Mesothelial cell of epicardium (in vitro differentiated cells): Measurements from ENCODE around the gene REC114. TPM values are rescaled to one million over a fixed set of nuclear protein-coding genes. Genes with fewer than 3 reads are reported as not detected.

ENCODE experiments used
- DNase-seq, 2 experiments: peaks; one replicate each; pipeline ENCODE4 v3.0.0; 2021; ENCODE audit warnings: low spot score in 2 of 2; ENCODE audit not compliant: unreplicated experiment in 2 of 2
- H3K27ac Mint-ChIP-seq: 2 replicates; pipeline ENCODE4 v1.8.0; 2021; ENCODE audit warnings: mixed read lengths
- H3K27me3 Mint-ChIP-seq: 2 replicates; pipeline ENCODE4 v1.8.0; 2021; ENCODE audit warnings: low read depth, mixed read lengths
- H3K36me3 Mint-ChIP-seq: 2 replicates; pipeline ENCODE4 v1.8.0; 2021; ENCODE audit warnings: mixed read lengths
- H3K4me1 Mint-ChIP-seq: 2 replicates; pipeline ENCODE4 v1.8.0; 2021; ENCODE audit warnings: mixed read lengths
- H3K4me3 Mint-ChIP-seq: 2 replicates; pipeline ENCODE4 v1.8.0; 2021; ENCODE audit warnings: mild to moderate bottlenecking, moderate library complexity, mixed read lengths
- H3K9me3 Mint-ChIP-seq: 2 replicates; pipeline ENCODE4 v1.8.0; 2021; ENCODE audit warnings: mixed read lengths
- CTCF ChIP-seq: fragments of 200-600 bp; sonication (generic); IDR thresholded peaks from one replicate; pipeline ENCODE4 v1.5.0; 2021; ENCODE audit warnings: antibody characterized with exemption; ENCODE audit not compliant: unreplicated experiment
- total RNA-seq: library from RNA; stranded (reverse); gene quantifications from 3 replicates; pipeline ENCODE4 v1.2.1, GENCODE V29; 2021

Gene REC114
- total RNA-seq, 1 donor from 2014 or later: not detected

- no peaks in the 10 kb centered on the region for H3K27me3 Mint-ChIP-seq
- H3K36me3 Mint-ChIP-seq: no peaks in the 10 kb centered on the region
- H3K9me3 Mint-ChIP-seq: no peaks in the 10 kb centered on the region
- H3K4me3 Mint-ChIP-seq: no peak overlapping the region
- peak overlapping the region; percentile 1 for H3K27ac Mint-ChIP-seq
- TF ChIP-seq CTCF: no peak
- DNase-seq: no peak
- H3K4me1 Mint-ChIP-seq: peaks cover 7% of the 10 kb centered on the region
Measured at GRCh38 chr15:73608941-73609340, 166.0 kb downstream of the REC114 start.

Other genes starting within 250 kb of the REC114 start
- gene HCN4, start 74.2 kb upstream of the REC114 start, total RNA-seq: 0.63 to 0.71 TPM (median 0.69 TPM) in 3 replicates
- gene NPTN, start 190.2 kb downstream of the REC114 start, total RNA-seq: 102 to 116 TPM (median 109 TPM) in 3 replicates
- 174 to 179 TPM (median 178 TPM) in 3 replicates for gene CD276, start 241.2 kb downstream of the REC114 start, total RNA-seq